Neural progenitor cell (in vitro differentiated cells): ENCODE data around the gene ABCA7. TPM values are rescaled to one million over a fixed set of nuclear protein-coding genes. Genes with fewer than 3 reads are reported as not detected.

Source experiments
- DNase-seq: peaks from one replicate; pipeline ENCODE4 v3.0.0-alpha.2; 2016; ENCODE audit warnings: low spot score
- H2AFZ ChIP-seq: fragments of 200-600 bp; sonication (generic); replicated peaks from 2 replicates; pipeline ENCODE4 v1.6.1; 2016; ENCODE audit warnings: antibody characterized with exemption
- H3F3A ChIP-seq: fragments of 200-600 bp; sonication (generic); 2 replicates; pipeline ENCODE4 v1.6.1; 2016; ENCODE audit warnings: antibody characterized with exemption, low read depth
- H3K27ac ChIP-seq: fragments of 200-600 bp; sonication (generic); 2 replicates; pipeline ENCODE4 v1.5.1; 2016; ENCODE audit warnings: mild to moderate bottlenecking
- H3K27me3 ChIP-seq: fragments of 200-600 bp; sonication (generic); 2 replicates; pipeline ENCODE4 v1.6.1; 2016; ENCODE audit warnings: mild to moderate bottlenecking, moderate library complexity
- H3K36me3 ChIP-seq: fragments of 200-600 bp; sonication (generic); 2 replicates; pipeline ENCODE4 v1.5.1; 2016
- H3K4me1 ChIP-seq: fragments of 200-600 bp; sonication (generic); 2 replicates; pipeline ENCODE4 v1.6.1; 2016; ENCODE audit warnings: mixed run types
- H3K4me2 ChIP-seq: fragments of 200-600 bp; sonication (generic); 2 replicates; pipeline ENCODE4 v1.6.1; 2016
- H3K4me3 ChIP-seq: fragments of 200-600 bp; sonication (generic); 2 replicates; pipeline ENCODE4 v1.5.1; 2016
- H3K79me2 ChIP-seq: fragments of 200-600 bp; sonication (generic); 2 replicates; pipeline ENCODE4 v1.6.1; 2016; ENCODE audit warnings: low read depth
- H3K9ac ChIP-seq: fragments of 200-600 bp; sonication (generic); 2 replicates; pipeline ENCODE4 v1.6.1; 2016
- H3K9me3 ChIP-seq: fragments of 200-600 bp; sonication (generic); 2 replicates; pipeline ENCODE4 v1.5.1; 2016; ENCODE audit warnings: low read depth
- H4K20me1 ChIP-seq: fragments of 200-600 bp; sonication (generic); 2 replicates; pipeline ENCODE4 v1.6.1; 2016; ENCODE audit warnings: low read depth
- H3K27ac Mint-ChIP-seq: 3 replicates; pipeline ENCODE4 v1.8.0; 2021; ENCODE audit warnings: mixed read lengths
- H3K27me3 Mint-ChIP-seq: 2 replicates; pipeline ENCODE4 v1.8.0; 2022; ENCODE audit warnings: low read depth, mild to moderate bottlenecking, inconsistent platforms, moderate library complexity, mixed read lengths; ENCODE audit not compliant: insufficient read depth
- H3K36me3 Mint-ChIP-seq: 3 replicates; pipeline ENCODE4 v1.8.0; 2021; ENCODE audit warnings: mixed read lengths
- H3K4me1 Mint-ChIP-seq: 3 replicates; pipeline ENCODE4 v1.8.0; 2021; ENCODE audit warnings: mixed read lengths
- H3K4me3 Mint-ChIP-seq: 3 replicates; pipeline ENCODE4 v1.8.0; 2021; ENCODE audit warnings: mild to moderate bottlenecking, moderate library complexity, mixed read lengths
- H3K9me3 Mint-ChIP-seq: 3 replicates; pipeline ENCODE4 v1.8.0; 2020; ENCODE audit warnings: mixed read lengths
- EZH2 ChIP-seq: fragments of 200-600 bp; sonication (generic); IDR thresholded peaks from 2 replicates; pipeline ENCODE4 v1.6.1; 2017; ENCODE audit warnings: antibody characterized with exemption, mild to moderate bottlenecking, moderate library complexity
- EZH2phosphoT487 ChIP-seq: fragments of 200-600 bp; sonication (generic); IDR thresholded peaks from 2 replicates; pipeline ENCODE4 v1.6.1; 2017; ENCODE audit warnings: antibody characterized with exemption
- total RNA-seq: library from RNA; depleted of rRNA; stranded (reverse); fragments of >200 nt; gene quantifications from 2 replicates; pipeline ENCODE4 v1.2.3, GENCODE V29; 2015; ENCODE audit warnings: low replicate concordance
- TF ChIP-seq, protein P1 (sequence below): fragments of 200-600 bp; sonication (generic); IDR thresholded peaks from 2 replicates; pipeline ENCODE4 v1.5.1; 2017; ENCODE audit warnings: antibody characterized with exemption, mild to moderate bottlenecking

The ABCA7 gene
- total RNA-seq, 1 donor from 2014 or later, result 1.4 TPM

DNA sequence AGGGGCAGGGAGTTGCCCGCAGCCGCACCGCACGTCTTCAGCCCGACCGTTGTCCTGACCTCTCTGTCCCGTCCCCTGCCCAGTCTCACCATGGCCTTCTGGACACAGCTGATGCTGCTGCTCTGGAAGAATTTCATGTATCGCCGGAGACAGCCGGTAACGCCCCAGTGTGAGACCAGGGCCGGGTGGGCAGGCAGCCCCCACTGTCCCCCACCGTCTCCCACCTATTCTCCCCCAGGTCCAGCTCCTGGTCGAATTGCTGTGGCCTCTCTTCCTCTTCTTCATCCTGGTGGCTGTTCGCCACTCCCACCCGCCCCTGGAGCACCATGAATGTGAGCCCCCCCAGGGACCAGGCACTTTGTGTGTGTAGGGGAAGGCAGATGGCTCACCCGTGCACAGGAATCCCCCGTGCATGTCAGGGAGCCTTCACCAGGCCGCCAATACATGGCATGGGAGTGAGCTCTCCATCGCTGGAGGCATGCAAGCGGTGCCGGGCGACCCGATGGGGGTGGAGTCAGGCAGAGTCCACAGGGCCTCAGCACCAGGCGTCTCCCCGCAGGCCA, 1.4 kb downstream of the ABCA7 start:
- Histone ChIP-seq H3F3A (peaks cover 40% of the 10 kb centered on the region), H3K79me2 (no peaks in the 10 kb centered on the region), H3K4me3 (peak overlapping the region; percentile 55), H3K27ac (no peak overlapping the region), H3K4me2 (peak overlapping the region; percentile 79), H2AFZ (no peak overlapping the region), H3K9ac (no peak overlapping the region), H3K27me3 (no peaks in the 10 kb centered on the region), H3K4me1 (peaks cover 8% of the 10 kb centered on the region), H4K20me1 (peaks cover 40% of the 10 kb centered on the region), H3K36me3 (no peaks in the 10 kb centered on the region), H3K9me3 (no peaks in the 10 kb centered on the region)
- H3K36me3 Mint-ChIP-seq, result peaks cover 8% of the 10 kb centered on the region
- peaks cover 10% of the 10 kb centered on the region for H3K27me3 Mint-ChIP-seq
- H3K4me3 Mint-ChIP-seq, result peak overlapping the region; percentile 93
- no peaks in the 10 kb centered on the region for H3K9me3 Mint-ChIP-seq
- DNase-seq, result no peak
- no peak overlapping the region for H3K27ac Mint-ChIP-seq
- H3K4me1 Mint-ChIP-seq, result peaks cover 27% of the 10 kb centered on the region
- TF ChIP-seq, protein P1, sequence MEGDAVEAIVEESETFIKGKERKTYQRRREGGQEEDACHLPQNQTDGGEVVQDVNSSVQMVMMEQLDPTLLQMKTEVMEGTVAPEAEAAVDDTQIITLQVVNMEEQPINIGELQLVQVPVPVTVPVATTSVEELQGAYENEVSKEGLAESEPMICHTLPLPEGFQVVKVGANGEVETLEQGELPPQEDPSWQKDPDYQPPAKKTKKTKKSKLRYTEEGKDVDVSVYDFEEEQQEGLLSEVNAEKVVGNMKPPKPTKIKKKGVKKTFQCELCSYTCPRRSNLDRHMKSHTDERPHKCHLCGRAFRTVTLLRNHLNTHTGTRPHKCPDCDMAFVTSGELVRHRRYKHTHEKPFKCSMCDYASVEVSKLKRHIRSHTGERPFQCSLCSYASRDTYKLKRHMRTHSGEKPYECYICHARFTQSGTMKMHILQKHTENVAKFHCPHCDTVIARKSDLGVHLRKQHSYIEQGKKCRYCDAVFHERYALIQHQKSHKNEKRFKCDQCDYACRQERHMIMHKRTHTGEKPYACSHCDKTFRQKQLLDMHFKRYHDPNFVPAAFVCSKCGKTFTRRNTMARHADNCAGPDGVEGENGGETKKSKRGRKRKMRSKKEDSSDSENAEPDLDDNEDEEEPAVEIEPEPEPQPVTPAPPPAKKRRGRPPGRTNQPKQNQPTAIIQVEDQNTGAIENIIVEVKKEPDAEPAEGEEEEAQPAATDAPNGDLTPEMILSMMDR, result no peak
- TF ChIP-seq EZH2phosphoT487 (no peak), EZH2 (no peak)

DNA sequence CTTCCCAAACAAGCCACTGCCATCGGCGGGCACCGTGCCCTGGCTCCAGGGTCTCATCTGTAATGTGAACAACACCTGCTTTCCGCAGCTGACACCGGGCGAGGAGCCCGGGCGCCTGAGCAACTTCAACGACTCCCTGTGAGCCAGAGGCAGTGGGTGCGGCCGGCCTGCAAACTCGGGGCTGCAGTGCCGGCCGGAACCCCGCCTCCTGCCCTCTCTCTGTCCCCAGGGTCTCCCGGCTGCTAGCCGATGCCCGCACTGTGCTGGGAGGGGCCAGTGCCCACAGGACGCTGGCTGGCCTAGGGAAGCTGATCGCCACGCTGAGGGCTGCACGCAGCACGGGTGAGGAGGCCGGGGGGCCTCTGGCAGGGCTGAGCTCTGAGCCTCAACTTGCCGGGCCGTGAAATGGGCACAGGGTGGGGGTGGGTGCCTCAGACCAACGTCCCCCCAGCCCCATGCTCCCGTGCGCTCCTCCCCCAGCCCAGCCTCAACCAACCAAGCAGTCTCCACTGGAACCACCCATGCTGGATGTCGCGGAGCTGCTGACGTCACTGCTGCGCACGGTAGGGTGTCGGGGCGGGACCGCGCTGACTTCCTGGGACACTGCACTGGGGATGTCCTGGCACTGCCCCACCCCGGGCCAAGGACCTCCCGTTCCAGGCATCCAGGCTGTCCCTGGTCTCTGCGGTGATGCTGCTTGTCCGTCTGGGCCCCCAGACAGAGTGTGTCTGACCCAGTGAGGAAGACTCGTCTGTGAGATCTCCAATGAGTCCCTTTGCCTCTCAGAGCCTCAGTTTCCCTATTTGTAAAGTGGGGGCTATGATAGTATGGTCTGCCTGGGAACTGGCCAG, 2.2 kb downstream of the ABCA7 start:
- Histone ChIP-seq H3K27me3 (no peaks in the 10 kb centered on the region), H3K9me3 (no peaks in the 10 kb centered on the region), H3K79me2 (no peaks in the 10 kb centered on the region), H4K20me1 (peaks cover 38% of the 10 kb centered on the region), H3F3A (peaks cover 36% of the 10 kb centered on the region), H2AFZ (no peak overlapping the region), H3K4me1 (peaks cover 8% of the 10 kb centered on the region), H3K27ac (no peak overlapping the region), H3K36me3 (no peaks in the 10 kb centered on the region), H3K4me3 (no peak overlapping the region), H3K9ac (no peak overlapping the region), H3K4me2 (no peak overlapping the region)
- H3K36me3 Mint-ChIP-seq, result peaks cover 6% of the 10 kb centered on the region
- H3K9me3 Mint-ChIP-seq, result no peaks in the 10 kb centered on the region
- peak overlapping the region; percentile 64 for H3K4me3 Mint-ChIP-seq
- peak overlapping the region; percentile 50 for H3K27ac Mint-ChIP-seq
- DNase-seq, result no peak
- H3K4me1 Mint-ChIP-seq, result peaks cover 27% of the 10 kb centered on the region
- H3K27me3 Mint-ChIP-seq, result peaks cover 10% of the 10 kb centered on the region
- TF ChIP-seq EZH2 (no peak), EZH2phosphoT487 (no peak)
- TF ChIP-seq, protein P1, result no peak

DNA sequence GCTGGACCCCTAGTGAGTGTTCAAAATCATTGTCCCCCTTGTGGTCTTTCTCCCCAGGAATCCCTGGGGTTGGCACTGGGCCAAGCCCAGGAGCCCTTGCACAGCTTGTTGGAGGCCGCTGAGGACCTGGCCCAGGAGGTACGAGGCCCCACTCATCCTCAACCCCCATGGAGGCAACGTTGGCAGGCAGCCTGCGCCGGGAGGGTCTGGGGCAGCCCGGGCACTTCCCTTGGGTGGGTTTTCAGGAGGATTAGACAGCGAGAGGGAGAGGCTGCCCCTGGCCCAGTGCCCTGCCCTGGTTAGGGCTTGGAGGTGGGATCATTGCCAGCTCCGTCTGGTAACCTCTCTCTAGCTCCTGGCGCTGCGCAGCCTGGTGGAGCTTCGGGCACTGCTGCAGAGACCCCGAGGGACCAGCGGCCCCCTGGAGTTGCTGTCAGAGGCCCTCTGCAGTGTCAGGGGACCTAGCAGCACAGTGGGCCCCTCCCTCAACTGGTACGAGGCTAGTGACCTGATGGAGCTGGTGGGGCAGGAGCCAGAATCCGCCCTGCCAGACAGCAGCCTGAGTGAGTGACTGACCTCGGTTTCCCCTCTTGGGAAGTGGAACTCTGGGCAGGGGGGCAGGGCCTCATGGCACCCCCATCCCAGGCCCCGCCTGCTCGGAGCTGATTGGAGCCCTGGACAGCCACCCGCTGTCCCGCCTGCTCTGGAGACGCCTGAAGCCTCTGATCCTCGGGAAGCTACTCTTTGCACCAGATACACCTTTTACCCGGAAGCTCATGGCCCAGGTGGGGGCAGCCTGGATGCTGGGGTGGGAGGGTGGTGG, 3.0 kb downstream of the ABCA7 start:
- H3K27me3 ChIP-seq, result no peaks in the 10 kb centered on the region
- no peaks in the 10 kb centered on the region for H3K9me3 ChIP-seq
- H3K79me2 ChIP-seq, result no peaks in the 10 kb centered on the region
- Mint-ChIP-seq H3K4me3 (peak overlapping the region; percentile 64), H3K4me1 (peaks cover 27% of the 10 kb centered on the region), H3K36me3 (peaks cover 2% of the 10 kb centered on the region), H3K27me3 (peaks cover 10% of the 10 kb centered on the region), H3K27ac (peak overlapping the region; percentile 50), H3K9me3 (no peaks in the 10 kb centered on the region)
- DNase-seq, result no peak
- H3K36me3 ChIP-seq, result no peaks in the 10 kb centered on the region
- peaks cover 8% of the 10 kb centered on the region for H3K4me1 ChIP-seq
- no peak overlapping the region for H2AFZ ChIP-seq
- no peak overlapping the region for H3K4me3 ChIP-seq
- H3F3A ChIP-seq, result peaks cover 30% of the 10 kb centered on the region
- no peak overlapping the region for H3K9ac ChIP-seq
- H3K27ac ChIP-seq, result no peak overlapping the region
- no peak for TF ChIP-seq EZH2phosphoT487
- TF ChIP-seq, protein P1, result no peak
- TF ChIP-seq EZH2, result no peak
- no peak overlapping the region for H3K4me2 ChIP-seq
- H4K20me1 ChIP-seq, result peaks cover 32% of the 10 kb centered on the region
